HFF-Myc (cell line): ENCODE measurements around the gene MSL1.

Experiments
- DNase-seq: peaks from one replicate; pipeline ENCODE4 v3.0.0-alpha.2; 2011; ENCODE audit warnings: low read depth; ENCODE audit errors: extremely low read depth
- H3K4me3 ChIP-seq: replicated peaks from 2 replicates; pipeline ENCODE4 v1.5.1; 2011; ENCODE audit warnings: low read depth, mild to moderate bottlenecking, control low read depth, low read length
- TF ChIP-seq, protein P1 (sequence below): IDR thresholded peaks from 2 replicates; pipeline ENCODE4 v1.5.1; 2012; ENCODE audit warnings: mild to moderate bottlenecking, low read depth, low read length, control low read depth; ENCODE audit errors: missing control alignments

MSL1 gene

DNA sequence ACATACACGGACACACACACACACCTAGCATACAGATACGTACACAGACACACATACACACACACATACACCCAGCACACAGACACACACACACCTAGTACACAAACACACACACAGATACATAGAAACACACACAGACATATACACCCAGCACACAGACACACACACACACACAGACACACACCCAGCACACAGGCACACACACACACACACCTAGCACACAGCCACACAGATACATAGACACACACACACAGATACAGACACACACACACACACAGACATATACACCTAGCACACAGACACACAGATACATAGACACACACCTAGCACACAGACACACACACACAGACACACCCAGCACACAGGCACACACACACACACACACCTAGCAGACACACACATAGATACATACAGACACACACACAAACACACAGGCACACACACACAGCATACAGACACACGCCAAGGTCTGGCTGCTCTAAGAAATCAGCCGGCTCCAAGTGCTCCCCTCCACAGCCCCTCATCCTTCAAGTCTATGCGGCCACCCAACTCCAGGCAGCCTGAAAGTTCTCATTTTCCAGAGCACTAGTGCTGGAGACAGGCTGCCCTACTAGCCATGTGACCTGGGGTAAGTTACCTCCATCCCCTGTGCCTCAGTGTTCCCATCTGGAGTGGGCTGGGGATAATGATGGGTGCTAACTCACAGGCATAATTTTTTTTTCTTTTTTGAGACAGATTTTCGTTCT, 34.5 kb upstream of the MSL1 start:
- no peak for DNase-seq
- H3K4me3 ChIP-seq = no peak overlapping the region
- TF ChIP-seq, protein P1, sequence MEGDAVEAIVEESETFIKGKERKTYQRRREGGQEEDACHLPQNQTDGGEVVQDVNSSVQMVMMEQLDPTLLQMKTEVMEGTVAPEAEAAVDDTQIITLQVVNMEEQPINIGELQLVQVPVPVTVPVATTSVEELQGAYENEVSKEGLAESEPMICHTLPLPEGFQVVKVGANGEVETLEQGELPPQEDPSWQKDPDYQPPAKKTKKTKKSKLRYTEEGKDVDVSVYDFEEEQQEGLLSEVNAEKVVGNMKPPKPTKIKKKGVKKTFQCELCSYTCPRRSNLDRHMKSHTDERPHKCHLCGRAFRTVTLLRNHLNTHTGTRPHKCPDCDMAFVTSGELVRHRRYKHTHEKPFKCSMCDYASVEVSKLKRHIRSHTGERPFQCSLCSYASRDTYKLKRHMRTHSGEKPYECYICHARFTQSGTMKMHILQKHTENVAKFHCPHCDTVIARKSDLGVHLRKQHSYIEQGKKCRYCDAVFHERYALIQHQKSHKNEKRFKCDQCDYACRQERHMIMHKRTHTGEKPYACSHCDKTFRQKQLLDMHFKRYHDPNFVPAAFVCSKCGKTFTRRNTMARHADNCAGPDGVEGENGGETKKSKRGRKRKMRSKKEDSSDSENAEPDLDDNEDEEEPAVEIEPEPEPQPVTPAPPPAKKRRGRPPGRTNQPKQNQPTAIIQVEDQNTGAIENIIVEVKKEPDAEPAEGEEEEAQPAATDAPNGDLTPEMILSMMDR = no peak

DNA sequence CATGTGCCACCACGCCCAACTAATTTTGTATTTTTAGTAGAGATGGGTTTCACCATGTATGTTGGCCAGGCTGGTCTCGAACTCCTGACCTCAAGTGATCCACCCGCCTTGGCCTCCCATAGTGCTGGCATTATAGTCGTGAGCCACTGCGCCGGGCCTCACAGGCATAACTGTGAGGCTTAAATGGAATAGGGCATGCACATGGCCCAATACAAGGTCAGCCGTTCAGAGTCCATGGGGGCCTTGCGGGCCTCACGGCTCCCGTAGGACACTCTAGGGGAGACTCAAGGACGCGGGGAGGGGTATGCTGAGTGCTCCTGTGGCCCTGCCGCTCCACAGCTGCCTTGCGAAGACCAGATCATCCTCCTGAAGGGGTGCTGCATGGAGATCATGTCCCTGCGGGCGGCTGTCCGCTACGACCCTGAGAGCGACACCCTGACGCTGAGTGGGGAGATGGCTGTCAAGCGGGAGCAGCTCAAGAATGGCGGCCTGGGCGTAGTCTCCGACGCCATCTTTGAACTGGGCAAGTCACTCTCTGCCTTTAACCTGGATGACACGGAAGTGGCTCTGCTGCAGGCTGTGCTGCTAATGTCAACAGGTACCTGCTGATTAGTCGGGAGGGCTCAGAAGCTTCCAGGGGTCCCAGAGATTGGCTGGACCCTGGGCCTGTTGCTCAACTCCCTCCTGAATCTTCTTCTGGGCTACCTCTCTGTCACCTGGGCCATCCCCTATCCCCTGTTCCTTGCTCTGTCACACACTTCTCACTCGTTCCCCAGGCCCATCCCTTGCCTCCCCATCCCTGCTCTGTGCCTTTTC, 33.7 kb upstream of the MSL1 start:
- TF ChIP-seq, protein P1 = no peak
- no peak for DNase-seq
- H3K4me3 ChIP-seq = no peak overlapping the region

DNA sequence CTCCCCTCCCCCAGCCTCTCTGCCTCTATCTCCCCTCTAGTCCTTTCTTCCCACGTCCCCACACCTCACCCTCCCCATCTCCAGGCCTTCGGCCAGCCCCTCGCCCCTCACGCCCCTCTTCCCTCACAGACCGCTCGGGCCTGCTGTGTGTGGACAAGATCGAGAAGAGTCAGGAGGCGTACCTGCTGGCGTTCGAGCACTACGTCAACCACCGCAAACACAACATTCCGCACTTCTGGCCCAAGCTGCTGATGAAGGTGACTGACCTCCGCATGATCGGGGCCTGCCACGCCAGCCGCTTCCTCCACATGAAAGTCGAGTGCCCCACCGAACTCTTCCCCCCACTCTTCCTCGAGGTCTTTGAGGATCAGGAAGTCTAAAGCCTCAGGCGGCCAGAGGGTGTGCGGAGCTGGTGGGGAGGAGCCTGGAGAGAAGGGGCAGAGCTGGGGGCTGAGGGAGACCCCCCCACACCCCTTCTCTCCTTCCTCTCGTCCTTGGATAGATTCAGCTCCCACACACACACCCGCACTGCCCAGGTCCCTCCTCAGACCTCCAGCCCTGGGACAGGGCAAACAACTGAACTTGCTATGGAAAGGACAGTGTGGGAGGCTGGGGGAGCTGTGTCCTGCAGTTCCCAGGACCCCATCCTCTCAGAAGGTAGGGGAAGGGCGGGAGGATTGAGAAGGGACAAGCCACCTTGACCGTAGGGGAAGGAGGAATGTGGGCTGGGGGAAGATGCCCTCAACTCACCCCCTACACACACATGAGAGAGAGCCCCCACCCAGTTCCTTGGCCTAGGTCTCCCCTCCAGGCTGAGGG, 32.5 kb upstream of the MSL1 start:
- DNase-seq = no peak
- TF ChIP-seq, protein P1 = no peak
- no peak overlapping the region for H3K4me3 ChIP-seq

DNA sequence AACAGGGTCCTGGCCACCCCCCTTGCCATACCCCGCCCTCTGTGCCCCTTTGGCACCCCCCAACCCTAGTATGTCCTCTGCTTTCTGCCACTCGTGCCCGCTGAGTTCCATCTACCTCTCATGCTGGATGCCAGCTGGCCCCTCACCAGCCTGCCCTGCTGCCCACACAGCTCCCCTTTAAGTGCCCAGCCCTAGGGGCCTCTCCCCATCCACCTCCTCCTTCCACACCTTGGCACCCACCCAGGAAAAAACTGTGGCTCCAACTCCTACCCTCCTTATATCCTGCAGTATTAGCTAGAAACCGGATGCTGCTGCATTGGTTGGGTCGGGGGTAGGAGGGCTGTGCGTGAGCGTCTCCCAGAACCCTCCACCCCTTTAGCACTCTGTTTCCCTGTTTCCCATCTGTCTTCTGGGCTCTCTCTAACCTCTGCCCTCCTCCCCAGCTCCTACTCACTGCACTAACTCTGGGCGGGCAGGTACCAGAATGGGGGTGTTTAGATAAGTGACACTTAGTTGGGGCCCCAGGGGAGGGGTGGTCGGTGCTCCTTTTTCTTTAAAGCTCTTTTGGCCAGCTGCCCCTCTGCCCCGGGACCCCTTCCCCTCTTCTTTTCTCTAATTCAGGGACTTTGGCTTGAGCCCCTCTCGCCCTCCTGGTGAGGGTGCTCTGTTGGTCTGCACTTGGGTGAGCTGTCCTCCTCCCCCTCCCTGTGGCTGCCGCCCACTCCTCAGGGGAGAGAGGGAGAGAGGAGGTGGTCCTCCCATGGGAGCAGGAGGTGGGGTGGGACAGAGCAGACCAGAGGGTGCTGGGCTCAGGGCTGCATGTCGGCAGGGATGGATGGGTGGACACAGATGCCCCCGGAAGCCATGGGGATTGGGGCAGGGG, 31.3 kb upstream of the MSL1 start:
- TF ChIP-seq, protein P1 = no peak
- no peak overlapping the region for H3K4me3 ChIP-seq
- no peak for DNase-seq

DNA sequence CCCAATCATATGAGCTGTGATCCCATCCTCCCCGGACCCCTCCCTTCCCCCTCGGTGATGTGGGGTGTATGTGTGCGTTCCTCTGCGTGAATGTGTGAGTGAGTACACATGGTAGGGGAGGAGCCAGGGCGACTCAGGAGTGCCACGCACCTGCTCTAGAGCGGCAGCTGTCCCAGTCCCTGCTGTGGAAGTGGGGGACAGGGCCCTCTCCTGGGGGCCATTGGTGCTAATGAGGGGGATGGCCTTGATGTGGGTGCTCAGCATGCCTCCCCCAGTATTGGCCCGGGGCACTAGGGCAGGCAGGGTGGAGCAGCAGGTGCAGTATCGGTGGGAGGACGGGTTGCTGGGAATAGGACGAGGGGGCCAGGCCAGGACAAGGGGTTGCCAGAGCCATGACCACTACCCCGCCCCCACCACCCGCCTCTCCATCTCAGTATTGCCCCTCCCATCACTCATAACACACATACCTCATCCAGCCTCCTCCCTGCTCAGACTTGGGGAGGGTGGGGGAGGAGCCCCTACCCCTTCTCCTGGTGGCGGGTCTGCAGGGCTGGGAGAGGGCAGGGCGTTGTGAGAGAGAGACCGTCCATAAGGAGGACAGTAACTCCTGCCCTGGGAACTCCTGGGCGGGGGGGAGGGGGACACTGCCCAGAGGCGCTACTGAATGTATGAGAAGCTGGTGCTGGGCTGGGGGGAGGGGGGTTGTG, 29.9 kb upstream of the MSL1 start:
- no peak overlapping the region for H3K4me3 ChIP-seq
- TF ChIP-seq, protein P1 = no peak
- no peak for DNase-seq

DNA sequence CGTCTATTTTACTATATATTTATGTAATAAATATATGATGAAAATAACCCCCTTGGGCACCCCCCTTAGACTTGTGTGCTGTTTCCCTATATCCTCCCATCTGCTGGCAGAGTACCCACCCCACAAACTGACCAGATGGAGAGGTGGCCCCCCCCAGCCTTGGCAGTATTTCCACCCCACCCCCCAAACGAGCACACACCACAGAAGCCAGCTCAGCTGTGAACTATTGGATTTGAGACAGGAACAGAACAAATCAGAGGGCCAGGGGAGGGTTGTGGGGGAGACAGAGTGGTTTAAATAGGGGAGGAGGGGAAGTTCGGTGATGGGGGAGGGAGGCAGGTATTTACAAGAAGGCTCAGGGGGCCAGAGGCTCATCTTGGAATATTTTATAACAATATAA, 29.2 kb upstream of the MSL1 start:
- no peak overlapping the region for H3K4me3 ChIP-seq
- DNase-seq = no peak
- TF ChIP-seq, protein P1 = no peak
